Glutamatergic neuron (in vitro differentiated cells): ENCODE measurements around the gene CCDC92B. TPM values are rescaled to one million over a fixed set of nuclear protein-coding genes. Genes with fewer than 3 reads are reported as not detected.

ENCODE experiments used
- DNase-seq: peaks from one replicate; pipeline ENCODE4 v3.0.0; 2022
- H3K27ac Mint-ChIP-seq: one replicate; pipeline ENCODE4 v1.8.0; 2020; ENCODE audit warnings: mild to moderate bottlenecking, mixed read lengths, inconsistent platforms; ENCODE audit not compliant: unreplicated experiment
- H3K27me3 Mint-ChIP-seq: one replicate; pipeline ENCODE4 v1.8.0; 2020; ENCODE audit warnings: mild to moderate bottlenecking, moderate library complexity, mixed read lengths, inconsistent platforms; ENCODE audit not compliant: unreplicated experiment
- H3K36me3 Mint-ChIP-seq: one replicate; pipeline ENCODE4 v1.8.0; 2020; ENCODE audit warnings: mild to moderate bottlenecking, mixed read lengths, inconsistent platforms; ENCODE audit not compliant: unreplicated experiment
- H3K4me1 Mint-ChIP-seq: one replicate; pipeline ENCODE4 v1.8.0; 2020; ENCODE audit warnings: mild to moderate bottlenecking, low read depth, mixed read lengths, inconsistent platforms; ENCODE audit not compliant: unreplicated experiment
- H3K4me3 Mint-ChIP-seq: one replicate; pipeline ENCODE4 v1.8.0; 2020; ENCODE audit warnings: mild to moderate bottlenecking, mixed read lengths, inconsistent platforms; ENCODE audit not compliant: unreplicated experiment
- H3K9me3 Mint-ChIP-seq: one replicate; pipeline ENCODE4 v1.8.0; 2020; ENCODE audit warnings: mild to moderate bottlenecking, moderate library complexity, mixed read lengths, inconsistent platforms; ENCODE audit not compliant: unreplicated experiment
- total RNA-seq: library from RNA; stranded (reverse); fragmentation: NEBNext Ultra II Directional; extraction: Animal tissue kit (Norgen Biotek cat#: 25700); gene quantifications from one replicate; pipeline ENCODE4 v1.2.1, GENCODE V29; 2021; ENCODE audit not compliant: unreplicated experiment
- TF ChIP-seq, protein P1 (sequence below): fragments of 200-600 bp; sonication (generic); IDR thresholded peaks from one replicate; pipeline ENCODE4 v1.5.0; 2021; ENCODE audit not compliant: partially characterized antibody, unreplicated experiment

The CCDC92B gene
- total RNA-seq, 1 donor from 2014 or later = 19.0 TPM

DNA sequence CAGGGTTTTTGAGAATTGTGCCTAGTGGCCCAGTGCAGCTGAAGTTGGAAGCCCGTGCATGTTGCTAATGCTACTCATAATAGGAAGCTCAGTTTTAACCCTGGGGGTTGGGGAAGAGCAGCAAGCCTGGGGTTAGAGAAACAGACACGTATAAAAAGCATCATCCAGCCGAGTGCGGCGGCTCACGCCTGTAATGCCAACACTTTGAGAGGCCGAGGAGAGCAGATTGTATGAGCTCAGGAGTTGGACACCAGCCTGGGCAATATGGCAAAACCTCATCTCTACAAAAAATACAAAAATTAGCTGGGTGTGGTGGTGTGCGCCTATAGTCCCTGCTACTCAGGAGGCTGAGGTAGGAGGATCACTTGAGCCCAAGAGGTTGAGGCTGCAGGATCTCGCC is 35.6 kb downstream of the CCDC92B start:
- H3K9me3 Mint-ChIP-seq = peaks cover 9% of the 10 kb centered on the region
- H3K4me1 Mint-ChIP-seq = peaks cover 10% of the 10 kb centered on the region
- peak overlapping the region; percentile 52 for H3K27ac Mint-ChIP-seq
- peaks cover 6% of the 10 kb centered on the region for H3K27me3 Mint-ChIP-seq
- H3K4me3 Mint-ChIP-seq = peak overlapping the region; percentile 49
- TF ChIP-seq, protein P1, sequence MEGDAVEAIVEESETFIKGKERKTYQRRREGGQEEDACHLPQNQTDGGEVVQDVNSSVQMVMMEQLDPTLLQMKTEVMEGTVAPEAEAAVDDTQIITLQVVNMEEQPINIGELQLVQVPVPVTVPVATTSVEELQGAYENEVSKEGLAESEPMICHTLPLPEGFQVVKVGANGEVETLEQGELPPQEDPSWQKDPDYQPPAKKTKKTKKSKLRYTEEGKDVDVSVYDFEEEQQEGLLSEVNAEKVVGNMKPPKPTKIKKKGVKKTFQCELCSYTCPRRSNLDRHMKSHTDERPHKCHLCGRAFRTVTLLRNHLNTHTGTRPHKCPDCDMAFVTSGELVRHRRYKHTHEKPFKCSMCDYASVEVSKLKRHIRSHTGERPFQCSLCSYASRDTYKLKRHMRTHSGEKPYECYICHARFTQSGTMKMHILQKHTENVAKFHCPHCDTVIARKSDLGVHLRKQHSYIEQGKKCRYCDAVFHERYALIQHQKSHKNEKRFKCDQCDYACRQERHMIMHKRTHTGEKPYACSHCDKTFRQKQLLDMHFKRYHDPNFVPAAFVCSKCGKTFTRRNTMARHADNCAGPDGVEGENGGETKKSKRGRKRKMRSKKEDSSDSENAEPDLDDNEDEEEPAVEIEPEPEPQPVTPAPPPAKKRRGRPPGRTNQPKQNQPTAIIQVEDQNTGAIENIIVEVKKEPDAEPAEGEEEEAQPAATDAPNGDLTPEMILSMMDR = no peak
- no peaks in the 10 kb centered on the region for H3K36me3 Mint-ChIP-seq
- DNase-seq = no peak

DNA sequence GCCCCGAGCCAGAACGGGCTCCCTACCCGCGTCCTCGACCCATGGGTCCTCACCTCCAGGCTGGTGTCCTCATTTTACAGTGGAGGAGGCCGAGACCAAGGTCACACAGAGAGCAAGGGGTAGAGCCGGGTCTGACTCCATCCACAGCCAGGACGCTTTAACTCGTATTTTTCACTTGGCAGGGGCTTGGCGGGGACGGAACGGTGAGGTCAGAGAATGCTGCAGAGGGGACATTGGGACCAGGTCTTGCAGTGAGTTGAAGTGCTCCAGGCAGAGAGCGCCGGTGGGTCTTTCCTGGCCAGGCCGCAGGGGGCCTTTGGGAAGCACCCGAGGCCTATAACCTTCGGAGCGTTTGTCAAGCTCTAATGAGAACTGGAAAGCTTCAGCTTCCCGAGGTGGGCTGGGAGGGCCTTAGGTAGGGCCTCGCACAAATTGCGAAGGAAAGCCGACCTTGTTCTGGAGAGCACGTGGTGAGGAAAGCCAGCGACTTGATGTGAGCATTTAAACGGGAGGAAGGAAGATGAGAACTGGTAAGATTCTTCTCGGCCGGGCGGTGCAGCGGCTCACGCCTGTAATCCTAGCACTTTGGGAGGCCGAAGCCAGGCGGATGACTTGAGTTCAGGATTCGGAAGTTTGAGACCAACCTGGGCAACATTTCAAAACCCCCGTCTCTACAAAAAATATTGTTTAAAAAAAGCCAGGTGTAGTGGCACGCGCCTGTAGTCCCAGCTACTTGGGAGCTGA is 37.0 kb downstream of the CCDC92B start:
- TF ChIP-seq, protein P1 = no peak
- Mint-ChIP-seq H3K27ac (peak overlapping the region; percentile 53), H3K9me3 (peaks cover 9% of the 10 kb centered on the region), H3K4me1 (peaks cover 10% of the 10 kb centered on the region), H3K36me3 (no peaks in the 10 kb centered on the region), H3K27me3 (peaks cover 6% of the 10 kb centered on the region), H3K4me3 (peak overlapping the region; percentile 87)
- no peak for DNase-seq

DNA sequence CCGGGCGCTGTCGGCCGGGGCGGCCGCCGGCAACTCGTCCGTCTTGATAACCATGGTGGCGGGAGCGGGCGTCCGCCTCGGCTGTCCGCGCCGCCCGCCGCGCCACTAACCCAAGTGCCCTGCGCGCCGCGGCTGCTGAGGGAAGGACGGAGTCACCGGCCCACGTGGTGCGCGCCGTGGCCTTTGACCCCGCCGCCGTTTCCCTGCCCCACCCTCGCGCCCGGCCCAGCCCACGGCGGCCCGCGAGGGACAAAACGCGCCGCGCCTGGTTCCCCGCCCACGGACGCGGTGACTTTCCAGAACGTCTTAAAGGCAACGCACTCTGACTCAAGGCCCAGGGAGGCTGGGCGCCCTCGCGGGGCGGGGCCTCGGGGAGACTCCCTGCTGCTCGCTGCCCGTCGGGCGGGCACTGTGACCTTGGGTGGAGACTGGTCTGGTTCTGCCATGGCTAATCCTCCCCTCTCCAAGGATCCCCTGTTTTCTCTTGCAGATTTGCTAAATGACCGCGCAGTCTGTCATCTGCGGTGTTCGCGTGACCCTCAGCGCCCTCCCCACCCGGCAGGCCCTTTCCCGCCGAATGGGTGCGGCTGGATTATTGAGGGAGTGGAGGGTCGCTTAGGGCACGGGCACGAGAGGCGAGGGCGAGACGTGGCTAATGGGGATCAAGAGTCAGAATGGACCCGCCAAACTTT is 37.7 kb downstream of the CCDC92B start, which contains the start of gene CLUH:
CLUH (minus strand) TSS at position 157 of the 692 bp plus-strand sequence; CDS start at position 54, 103 bp downstream.
- Mint-ChIP-seq H3K36me3 (no peaks in the 10 kb centered on the region), H3K27ac (peak within 1 kb of the TSS; percentile 53), H3K4me3 (peak within 1 kb of the TSS; percentile 88), H3K4me1 (peaks cover 10% of the 10 kb centered on the region), H3K27me3 (peaks cover 6% of the 10 kb centered on the region), H3K9me3 (peaks cover 9% of the 10 kb centered on the region)
- TF ChIP-seq, protein P1 = no peak
- DNase-seq = peak; percentile 93

DNA sequence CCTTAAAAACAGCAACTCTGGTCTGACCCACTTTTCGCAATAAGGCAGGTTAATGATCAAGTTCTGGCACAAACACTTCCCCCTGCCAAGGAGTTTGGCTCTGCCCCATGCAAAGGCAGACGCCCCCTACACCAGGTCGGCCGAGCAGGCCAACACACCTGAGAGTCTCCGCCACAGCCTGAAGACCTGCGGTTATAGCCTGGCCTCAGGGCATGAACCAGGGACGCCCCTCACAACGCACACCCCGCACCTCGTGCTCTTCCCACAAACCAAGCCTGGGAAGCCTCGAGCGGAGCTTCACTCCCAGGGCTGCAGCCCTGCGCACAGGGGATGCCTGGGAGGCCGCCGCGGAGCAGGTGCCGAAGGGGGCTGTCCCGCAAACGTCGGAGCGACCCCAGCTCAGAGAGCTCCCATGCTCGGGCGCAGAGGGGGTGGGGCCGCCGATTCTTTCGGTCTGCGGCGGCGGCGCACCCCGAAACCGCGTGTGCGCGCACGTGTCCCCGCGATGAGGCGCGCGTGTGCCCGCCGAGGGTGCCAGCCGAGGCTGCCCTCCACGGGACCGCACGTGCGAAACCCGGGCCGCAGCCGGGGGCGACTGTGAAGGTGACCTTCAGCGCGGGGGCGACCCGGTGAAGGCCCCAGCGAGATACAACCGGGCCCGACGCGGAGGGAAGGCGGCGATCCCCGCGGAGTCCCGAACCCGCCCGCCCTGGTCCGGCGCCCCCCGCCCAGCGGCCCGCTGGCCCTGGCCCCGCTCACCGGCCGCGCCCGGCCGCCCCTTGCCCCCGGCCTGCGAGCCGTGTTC is 38.4 kb downstream of the CCDC92B start:
- peaks cover 9% of the 10 kb centered on the region for H3K9me3 Mint-ChIP-seq
- TF ChIP-seq, protein P1 = no peak
- H3K27ac Mint-ChIP-seq = no peak overlapping the region

More for the DNA sequence above, 38.4 kb downstream of the CCDC92B start:
- peak overlapping the region; percentile 88 for H3K4me3 Mint-ChIP-seq
- H3K4me1 Mint-ChIP-seq = peaks cover 10% of the 10 kb centered on the region
- H3K27me3 Mint-ChIP-seq = peaks cover 7% of the 10 kb centered on the region
- DNase-seq = no peak
- no peaks in the 10 kb centered on the region for H3K36me3 Mint-ChIP-seq
